Neural progenitor cell (in vitro differentiated cells): ENCODE measurements around the gene INPPL1. TPM values are rescaled to one million over a fixed set of nuclear protein-coding genes. Genes with fewer than 3 reads are reported as not detected.

ENCODE experiments used
- DNase-seq: peaks from one replicate; pipeline ENCODE4 v3.0.0-alpha.2; 2016; ENCODE audit warnings: low spot score
- H2AFZ ChIP-seq: fragments of 200-600 bp; sonication (generic); replicated peaks from 2 replicates; pipeline ENCODE4 v1.6.1; 2016; ENCODE audit warnings: antibody characterized with exemption
- H3F3A ChIP-seq: fragments of 200-600 bp; sonication (generic); 2 replicates; pipeline ENCODE4 v1.6.1; 2016; ENCODE audit warnings: antibody characterized with exemption, low read depth
- H3K27ac ChIP-seq: fragments of 200-600 bp; sonication (generic); 2 replicates; pipeline ENCODE4 v1.5.1; 2016; ENCODE audit warnings: mild to moderate bottlenecking
- H3K27me3 ChIP-seq: fragments of 200-600 bp; sonication (generic); 2 replicates; pipeline ENCODE4 v1.6.1; 2016; ENCODE audit warnings: mild to moderate bottlenecking, moderate library complexity
- H3K36me3 ChIP-seq: fragments of 200-600 bp; sonication (generic); 2 replicates; pipeline ENCODE4 v1.5.1; 2016
- H3K4me1 ChIP-seq: fragments of 200-600 bp; sonication (generic); 2 replicates; pipeline ENCODE4 v1.6.1; 2016; ENCODE audit warnings: mixed run types
- H3K4me2 ChIP-seq: fragments of 200-600 bp; sonication (generic); 2 replicates; pipeline ENCODE4 v1.6.1; 2016
- H3K4me3 ChIP-seq: fragments of 200-600 bp; sonication (generic); 2 replicates; pipeline ENCODE4 v1.5.1; 2016
- H3K79me2 ChIP-seq: fragments of 200-600 bp; sonication (generic); 2 replicates; pipeline ENCODE4 v1.6.1; 2016; ENCODE audit warnings: low read depth
- H3K9ac ChIP-seq: fragments of 200-600 bp; sonication (generic); 2 replicates; pipeline ENCODE4 v1.6.1; 2016
- H3K9me3 ChIP-seq: fragments of 200-600 bp; sonication (generic); 2 replicates; pipeline ENCODE4 v1.5.1; 2016; ENCODE audit warnings: low read depth
- H4K20me1 ChIP-seq: fragments of 200-600 bp; sonication (generic); 2 replicates; pipeline ENCODE4 v1.6.1; 2016; ENCODE audit warnings: low read depth
- H3K27ac Mint-ChIP-seq: 3 replicates; pipeline ENCODE4 v1.8.0; 2021; ENCODE audit warnings: mixed read lengths
- H3K27me3 Mint-ChIP-seq: 2 replicates; pipeline ENCODE4 v1.8.0; 2022; ENCODE audit warnings: low read depth, mild to moderate bottlenecking, inconsistent platforms, moderate library complexity, mixed read lengths; ENCODE audit not compliant: insufficient read depth
- H3K36me3 Mint-ChIP-seq: 3 replicates; pipeline ENCODE4 v1.8.0; 2021; ENCODE audit warnings: mixed read lengths
- H3K4me1 Mint-ChIP-seq: 3 replicates; pipeline ENCODE4 v1.8.0; 2021; ENCODE audit warnings: mixed read lengths
- H3K4me3 Mint-ChIP-seq: 3 replicates; pipeline ENCODE4 v1.8.0; 2021; ENCODE audit warnings: mild to moderate bottlenecking, moderate library complexity, mixed read lengths
- H3K9me3 Mint-ChIP-seq: 3 replicates; pipeline ENCODE4 v1.8.0; 2020; ENCODE audit warnings: mixed read lengths
- EZH2 ChIP-seq: fragments of 200-600 bp; sonication (generic); IDR thresholded peaks from 2 replicates; pipeline ENCODE4 v1.6.1; 2017; ENCODE audit warnings: antibody characterized with exemption, mild to moderate bottlenecking, moderate library complexity
- EZH2phosphoT487 ChIP-seq: fragments of 200-600 bp; sonication (generic); IDR thresholded peaks from 2 replicates; pipeline ENCODE4 v1.6.1; 2017; ENCODE audit warnings: antibody characterized with exemption
- total RNA-seq: library from RNA; depleted of rRNA; stranded (reverse); fragments of >200 nt; gene quantifications from 2 replicates; pipeline ENCODE4 v1.2.3, GENCODE V29; 2015; ENCODE audit warnings: low replicate concordance
- TF ChIP-seq, protein P1 (sequence below): fragments of 200-600 bp; sonication (generic); IDR thresholded peaks from 2 replicates; pipeline ENCODE4 v1.5.1; 2017; ENCODE audit warnings: antibody characterized with exemption, mild to moderate bottlenecking

The INPPL1 gene
- total RNA-seq, 1 donor from 2014 or later = 30.8 TPM

- Histone ChIP-seq H3K9ac (no peak overlapping the region), H3K4me2 (no peak overlapping the region), H3K36me3 (no peaks in the 10 kb centered on the region), H3K27ac (no peak overlapping the region), H3K4me3 (no peak overlapping the region), H3K79me2 (no peaks in the 10 kb centered on the region), H3K27me3 (no peaks in the 10 kb centered on the region), H3F3A (peaks cover 16% of the 10 kb centered on the region), H2AFZ (no peak overlapping the region), H4K20me1 (peaks cover 11% of the 10 kb centered on the region), H3K4me1 (peaks cover 5% of the 10 kb centered on the region), H3K9me3 (no peaks in the 10 kb centered on the region)
- H3K9me3 Mint-ChIP-seq = no peaks in the 10 kb centered on the region
- peaks cover 41% of the 10 kb centered on the region for H3K36me3 Mint-ChIP-seq
- H3K4me1 Mint-ChIP-seq = peaks cover 3% of the 10 kb centered on the region
- DNase-seq = no peak
- H3K27ac Mint-ChIP-seq = peak overlapping the region; percentile 82
- peaks cover 2% of the 10 kb centered on the region for H3K27me3 Mint-ChIP-seq
- no peak overlapping the region for H3K4me3 Mint-ChIP-seq
- TF ChIP-seq EZH2 (no peak), EZH2phosphoT487 (no peak)
- TF ChIP-seq, protein P1, sequence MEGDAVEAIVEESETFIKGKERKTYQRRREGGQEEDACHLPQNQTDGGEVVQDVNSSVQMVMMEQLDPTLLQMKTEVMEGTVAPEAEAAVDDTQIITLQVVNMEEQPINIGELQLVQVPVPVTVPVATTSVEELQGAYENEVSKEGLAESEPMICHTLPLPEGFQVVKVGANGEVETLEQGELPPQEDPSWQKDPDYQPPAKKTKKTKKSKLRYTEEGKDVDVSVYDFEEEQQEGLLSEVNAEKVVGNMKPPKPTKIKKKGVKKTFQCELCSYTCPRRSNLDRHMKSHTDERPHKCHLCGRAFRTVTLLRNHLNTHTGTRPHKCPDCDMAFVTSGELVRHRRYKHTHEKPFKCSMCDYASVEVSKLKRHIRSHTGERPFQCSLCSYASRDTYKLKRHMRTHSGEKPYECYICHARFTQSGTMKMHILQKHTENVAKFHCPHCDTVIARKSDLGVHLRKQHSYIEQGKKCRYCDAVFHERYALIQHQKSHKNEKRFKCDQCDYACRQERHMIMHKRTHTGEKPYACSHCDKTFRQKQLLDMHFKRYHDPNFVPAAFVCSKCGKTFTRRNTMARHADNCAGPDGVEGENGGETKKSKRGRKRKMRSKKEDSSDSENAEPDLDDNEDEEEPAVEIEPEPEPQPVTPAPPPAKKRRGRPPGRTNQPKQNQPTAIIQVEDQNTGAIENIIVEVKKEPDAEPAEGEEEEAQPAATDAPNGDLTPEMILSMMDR = no peak
Observed at GRCh38 chr11:72233056-72233772, 8.6 kb downstream of the INPPL1 start.

- H3K4me2 ChIP-seq = no peak overlapping the region
- H3K27ac ChIP-seq = no peak overlapping the region
- H3K36me3 Mint-ChIP-seq = peaks cover 41% of the 10 kb centered on the region
- no peak overlapping the region for H3K9ac ChIP-seq
- H3K79me2 ChIP-seq = no peaks in the 10 kb centered on the region
- no peaks in the 10 kb centered on the region for H3K9me3 ChIP-seq
- peaks cover 6% of the 10 kb centered on the region for H3K27me3 ChIP-seq
- H3K4me3 ChIP-seq = no peak overlapping the region
- peaks cover 5% of the 10 kb centered on the region for H3K27me3 Mint-ChIP-seq
- no peaks in the 10 kb centered on the region for H3K36me3 ChIP-seq
- peak overlapping the region; percentile 82 for H3K27ac Mint-ChIP-seq
- TF ChIP-seq, protein P1 = no peak
- TF ChIP-seq EZH2phosphoT487 (no peak), EZH2 (no peak)
- DNase-seq = no peak
- no peak overlapping the region for H2AFZ ChIP-seq
- H3K9me3 Mint-ChIP-seq = no peaks in the 10 kb centered on the region
- peaks cover 23% of the 10 kb centered on the region for H3F3A ChIP-seq
- peaks cover 12% of the 10 kb centered on the region for H3K4me1 ChIP-seq
- H3K4me1 Mint-ChIP-seq = peaks cover 8% of the 10 kb centered on the region
- H4K20me1 ChIP-seq = peaks cover 19% of the 10 kb centered on the region
- H3K4me3 Mint-ChIP-seq = no peak overlapping the region
Observed at GRCh38 chr11:72233773-72234513, 9.4 kb downstream of the INPPL1 start.

DNA sequence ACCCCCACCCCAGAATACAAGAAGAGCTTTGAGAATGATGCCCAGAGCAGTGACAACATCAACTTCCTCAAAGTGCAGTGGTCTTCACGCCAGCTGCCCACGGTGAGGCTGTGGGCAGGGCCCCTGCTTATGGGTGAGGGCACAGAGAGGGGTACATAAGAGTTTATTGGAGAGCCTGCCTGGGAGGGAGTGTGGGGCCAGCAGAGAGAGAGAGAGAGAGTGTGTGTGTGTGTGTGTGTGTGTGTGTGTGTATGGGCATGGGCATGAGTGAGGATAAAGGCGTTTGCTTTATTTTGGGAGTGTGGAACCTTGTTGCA lies 9.9 kb downstream of the INPPL1 start:
- H2AFZ ChIP-seq = no peak overlapping the region
- no peak overlapping the region for H3K9ac ChIP-seq
- H3K9me3 Mint-ChIP-seq = no peaks in the 10 kb centered on the region
- H3K27ac Mint-ChIP-seq = no peak overlapping the region
- H3K27me3 ChIP-seq = peaks cover 11% of the 10 kb centered on the region
- peaks cover 12% of the 10 kb centered on the region for H3K4me1 Mint-ChIP-seq
- peaks cover 9% of the 10 kb centered on the region for H3K27me3 Mint-ChIP-seq
- peaks cover 36% of the 10 kb centered on the region for H3K36me3 Mint-ChIP-seq
- no peak overlapping the region for H3K4me3 ChIP-seq
- DNase-seq = no peak
- H3K4me2 ChIP-seq = no peak overlapping the region
- no peak overlapping the region for H3K4me3 Mint-ChIP-seq
- H4K20me1 ChIP-seq = peaks cover 24% of the 10 kb centered on the region
- H3K27ac ChIP-seq = no peak overlapping the region
- H3F3A ChIP-seq = peaks cover 29% of the 10 kb centered on the region
- no peaks in the 10 kb centered on the region for H3K9me3 ChIP-seq
- no peaks in the 10 kb centered on the region for H3K36me3 ChIP-seq
- no peak for TF ChIP-seq EZH2
- TF ChIP-seq, protein P1 = no peak
- TF ChIP-seq EZH2phosphoT487 = no peak
- peaks cover 17% of the 10 kb centered on the region for H3K4me1 ChIP-seq
- no peaks in the 10 kb centered on the region for H3K79me2 ChIP-seq
